ENCODE data around the gene TTC27. TPM values are rescaled to one million over a fixed set of nuclear protein-coding genes. Genes with fewer than 3 reads are reported as not detected.
"Not testable (repeated sequence)": the region's sequence is repeated elsewhere in the genome, so short reads cannot be mapped to it uniquely, and the experiment has no call there.

Gene TTC27
- polyA plus RNA-seq, 3 donors: 4.0 to 4.8 (median 4.4) TPM

- intact Hi-C loops (cut with micrococcal nuclease): no loop called here
- Mint-ChIP-seq H3K4me3 (no peak overlapping the region), H3K27me3 (ENCODE audit: low read depth in 3 of 3) (peaks cover 0 to 3% (median 0%) of the 10 kb centered on the region in 3 donors), H3K4me1 (peaks cover 6% of the 10 kb centered on the region), H3K27ac (no peak overlapping the region), H3K36me3 (peaks cover 33 to 36% of the 10 kb centered on the region in 2 donors), H3K9me3 (peaks cover 4 to 20% (median 8%) of the 10 kb centered on the region in 7 donors)
- Histone ChIP-seq H2AFZ (ENCODE audit: insufficient read depth, low read depth, low read length, poor library complexity, severe bottlenecking) (no peak overlapping the region), H3K9me3 (replicated peaks in 1 of 2; ENCODE audit: control insufficient read depth in 1 of 2, insufficient read depth in 1 of 2, low read length in 2 of 2) (peaks cover 5 to 8% of the 10 kb centered on the region in 2 donors), H3K27me3 (ENCODE audit: control insufficient read depth in 2 of 2, insufficient read depth in 2 of 2, low read length in 2 of 2) (no peaks in the 10 kb centered on the region), H3K27ac (ENCODE audit: low read depth in 1 of 2, low read length in 2 of 2) (no peak overlapping the region), H3K79me2 (ENCODE audit: insufficient read depth, low read length) (no peaks in the 10 kb centered on the region), H4K20me1 (ENCODE audit: insufficient read depth, low read length) (no peaks in the 10 kb centered on the region), H3K4me1 (ENCODE audit: control insufficient read depth in 1 of 2, insufficient read depth in 2 of 2, low read length in 2 of 2) (no peaks in the 10 kb centered on the region), H3K36me3 (replicated peaks in 1 of 2; ENCODE audit: control insufficient read depth in 1 of 2, insufficient read depth in 2 of 2, low read length in 2 of 2) (peaks cover 3% of the 10 kb centered on the region in 2 donors), H3K4me2 (replicated peaks; ENCODE audit: extremely low read depth, low read length, poor library complexity, severe bottlenecking) (no peak overlapping the region), H3K4me3 (replicated peaks in 1 of 3; ENCODE audit: low read depth in 2 of 3, low read length in 3 of 3) (no peak overlapping the region), H3K9ac (ENCODE audit: insufficient read depth, low read length, poor library complexity, severe bottlenecking) (no peak overlapping the region)
- no CpG with 5 or more reads among the region's 1 CpG for WGBS (ENCODE audit: insufficient coverage)
- no peak for DNase-seq
- TF ChIP-seq CTCF (IDR thresholded peaks at IDR 0.05): no peak
Observed at GRCh38 chr2:32721376-32721775, 93.5 kb downstream of the TTC27 start.

GRCh38 chr2:32723467-32724079, 95.7 kb downstream of the TTC27 start:
- Histone ChIP-seq H3K36me3 (replicated peaks in 1 of 2; ENCODE audit: control insufficient read depth in 1 of 2, insufficient read depth in 2 of 2, low read length in 2 of 2) (peaks cover 3% of the 10 kb centered on the region in 2 donors), H4K20me1 (ENCODE audit: insufficient read depth, low read length) (no peaks in the 10 kb centered on the region), H3K4me3 (replicated peaks in 1 of 3; ENCODE audit: low read depth in 2 of 3, low read length in 3 of 3) (no peak overlapping the region), H3K4me1 (ENCODE audit: control insufficient read depth in 1 of 2, insufficient read depth in 2 of 2, low read length in 2 of 2) (no peaks in the 10 kb centered on the region), H3K9me3 (replicated peaks in 1 of 2; ENCODE audit: control insufficient read depth in 1 of 2, insufficient read depth in 1 of 2, low read length in 2 of 2) (peaks cover 5 to 8% of the 10 kb centered on the region in 2 donors), H3K9ac (ENCODE audit: insufficient read depth, low read length, poor library complexity, severe bottlenecking) (no peak overlapping the region), H3K79me2 (ENCODE audit: insufficient read depth, low read length) (no peaks in the 10 kb centered on the region), H3K27me3 (ENCODE audit: control insufficient read depth in 2 of 2, insufficient read depth in 2 of 2, low read length in 2 of 2) (no peaks in the 10 kb centered on the region), H3K27ac (ENCODE audit: low read depth in 1 of 2, low read length in 2 of 2) (no peak overlapping the region), H3K4me2 (replicated peaks; ENCODE audit: extremely low read depth, low read length, poor library complexity, severe bottlenecking) (no peak overlapping the region), H2AFZ (ENCODE audit: insufficient read depth, low read depth, low read length, poor library complexity, severe bottlenecking) (no peak overlapping the region)
- Mint-ChIP-seq H3K27me3 (ENCODE audit: low read depth in 3 of 3) (peaks cover 0 to 3% (median 0%) of the 10 kb centered on the region in 3 donors), H3K4me3 (no peak overlapping the region), H3K9me3 (peaks cover 8 to 20% (median 11%) of the 10 kb centered on the region in 7 donors), H3K27ac (no peak overlapping the region), H3K36me3 (peaks cover 32% of the 10 kb centered on the region in 2 donors), H3K4me1 (no peaks in the 10 kb centered on the region)
- TF ChIP-seq CTCF (IDR thresholded peaks at IDR 0.05): no peak
- intact Hi-C loops (cut with micrococcal nuclease): no loop called here
- DNase-seq: no peak
- 100% methylated on average over 2 of the region's 3 CpGs for WGBS (ENCODE audit: insufficient coverage)

- H3K27ac ChIP-seq (ENCODE audit: low read depth in 1 of 2, low read length in 2 of 2); H2AFZ ChIP-seq (ENCODE audit: insufficient read depth, low read depth, low read length, poor library complexity, severe bottlenecking); H3K4me2 ChIP-seq (replicated peaks; ENCODE audit: extremely low read depth, low read length, poor library complexity, severe bottlenecking); H3K9me3 ChIP-seq (replicated peaks in 1 of 2; ENCODE audit: control insufficient read depth in 1 of 2, insufficient read depth in 1 of 2, low read length in 2 of 2); H3K9ac ChIP-seq (ENCODE audit: insufficient read depth, low read length, poor library complexity, severe bottlenecking); H3K4me3 ChIP-seq (replicated peaks in 1 of 3; ENCODE audit: low read depth in 2 of 3, low read length in 3 of 3); H3K27me3 Mint-ChIP-seq (ENCODE audit: low read depth in 3 of 3); H3K4me1 Mint-ChIP-seq; H3K4me1 ChIP-seq (ENCODE audit: control insufficient read depth in 1 of 2, insufficient read depth in 2 of 2, low read length in 2 of 2); intact Hi-C loops (cut with micrococcal nuclease); H3K4me3 Mint-ChIP-seq; H3K27me3 ChIP-seq (ENCODE audit: control insufficient read depth in 2 of 2, insufficient read depth in 2 of 2, low read length in 2 of 2); H3K79me2 ChIP-seq (ENCODE audit: insufficient read depth, low read length); H3K27ac Mint-ChIP-seq; H4K20me1 ChIP-seq (ENCODE audit: insufficient read depth, low read length); DNase-seq; H3K36me3 ChIP-seq (replicated peaks in 1 of 2; ENCODE audit: control insufficient read depth in 1 of 2, insufficient read depth in 2 of 2, low read length in 2 of 2): not testable (repeated sequence)
- Mint-ChIP-seq H3K9me3 (peaks cover 8 to 20% (median 11%) of the 10 kb centered on the region in 7 donors), H3K36me3 (peaks cover 32 to 33% of the 10 kb centered on the region in 2 donors)
- WGBS (ENCODE audit: insufficient coverage): 100% methylated on average over 1 of the region's 5 CpGs
Observed at GRCh38 chr2:32726678-32727077, 98.8 kb downstream of the TTC27 start.
